ENCODE results near the gene ASPSCR1. TPM values are rescaled to one million over a fixed set of nuclear protein-coding genes. Genes with fewer than 3 reads are reported as not detected.
A peak's percentile ranks its signal among the peaks of the same experiment; 100 is the strongest.

Gene ASPSCR1
- total and polyA plus RNA-seq, 2 of the 13 experiments (the other 11 are each of a cell fraction or from before 2014, with no cell fraction given), result 274 to 314 TPM

- no peak for TF ChIP-seq LRRFIP1 (CRISPR knock-in tag; conservative IDR thresholded peaks at IDR 0.05)
- TF ChIP-seq TBX3 (IDR thresholded peaks at IDR 0.05; ENCODE audit: borderline replicate concordance), result peak; percentile 72
- no peak for TF ChIP-seq DDIT3 (CRISPR knock-in tag; IDR thresholded peaks at IDR 0.05)
- TF ChIP-seq ZNF556 (CRISPR knock-in tag; IDR thresholded peaks at IDR 0.05; ENCODE audit: borderline replicate concordance), result no peak
- no peak; the same call in 1 of the 2 replicates for TF ChIP-seq RARG (CRISPR knock-in tag; IDR thresholded peaks at IDR 0.05; ENCODE audit: low read depth)
- peak; percentile 89 for TF ChIP-seq ATF5 (CRISPR knock-in tag; IDR thresholded peaks at IDR 0.05; ENCODE audit: low read depth)
- no peak for TF ChIP-seq RNF219 (CRISPR knock-in tag; IDR thresholded peaks at IDR 0.05)
- no peak; the same call in 1 of the 2 replicates for TF ChIP-seq TFDP1 (CRISPR knock-in tag; IDR thresholded peaks at IDR 0.05; ENCODE audit: borderline replicate concordance)
- no peak for TF ChIP-seq ZNF207 (IDR thresholded peaks at IDR 0.05; ENCODE audit: borderline replicate concordance)
- no peak for TF ChIP-seq RORA (CRISPR knock-in tag; IDR thresholded peaks at IDR 0.05)
- TF ChIP-seq SAP130 (CRISPR knock-in tag; IDR thresholded peaks at IDR 0.05; ENCODE audit: low read depth), result peak; percentile 95
- TF ChIP-seq ZNF335 (CRISPR knock-in tag; IDR thresholded peaks at IDR 0.05), result no peak
- 0 out of 2 replicates have a peak, but pooled peaks have one; percentile 51 for TF ChIP-seq ARNTL (CRISPR knock-in tag; IDR thresholded peaks at IDR 0.05)
- TF ChIP-seq BCL3 (CRISPR knock-in tag; IDR thresholded peaks at IDR 0.05), result peak; percentile 68; the same call in 1 of the 2 replicates
- no peak; the same call in 1 of the 2 replicates for TF ChIP-seq ZNF331 (CRISPR knock-in tag; IDR thresholded peaks at IDR 0.05)
- TF ChIP-seq YEATS2 (CRISPR knock-in tag; IDR thresholded peaks at IDR 0.05; ENCODE audit: borderline replicate concordance), result peak; percentile 62
- TF ChIP-seq GATA4 (IDR thresholded peaks at IDR 0.05; ENCODE audit: borderline replicate concordance, low read depth), result peak; percentile 20; the same call in 1 of the 2 replicates
- 0 out of 2 replicates have a peak, but pooled peaks have one; percentile 49 for TF ChIP-seq TRIM24 (CRISPR knock-in tag; IDR thresholded peaks at IDR 0.05)
- TF ChIP-seq SIX1 (CRISPR knock-in tag; IDR thresholded peaks at IDR 0.05; ENCODE audit: borderline replicate concordance), result no peak
- no peak for TF ChIP-seq PHF21A (CRISPR knock-in tag; IDR thresholded peaks at IDR 0.05)
Observed at GRCh38 chr17:81977211-81977808, at the start of gene ASPSCR1 (continued).
